ENCODE results near the gene FAT4.

GRCh38 chr4:125306112-125306511 lies 8.6 kb upstream of the FAT4 start:
- TF ChIP-seq PBX3 (IDR thresholded peaks at IDR 0.05) (no peak), RCOR1 (IDR thresholded peaks at IDR 0.05; ENCODE audit: low read length) (no peak), CTCF (IDR thresholded peaks at IDR 0.05) (no peak), SMC3 (IDR thresholded peaks at IDR 0.05; ENCODE audit: low read depth, low read length) (no peak), NRF1 (IDR thresholded peaks at IDR 0.05; ENCODE audit: low read depth, low read length) (no peak), EZH2phosphoT487 (IDR thresholded peaks at IDR 0.05; ENCODE audit: borderline replicate concordance, low read depth) (no peak), POLR2AphosphoS5 (IDR thresholded peaks at IDR 0.05; ENCODE audit: low read depth, low read length) (no peak), EP300 (IDR thresholded peaks at IDR 0.05; ENCODE audit: borderline replicate concordance in 1 of 2, low read depth in 1 of 2, low read length in 1 of 2) (no peak), ZBTB33 (IDR thresholded peaks at IDR 0.05; ENCODE audit: borderline replicate concordance, low read depth) (no peak), RAD21 (IDR thresholded peaks at IDR 0.05; ENCODE audit: low read length) (no peak), RFX5 (IDR thresholded peaks at IDR 0.05; ENCODE audit: low read length) (no peak), MAX (IDR thresholded peaks at IDR 0.05; ENCODE audit: low read depth) (no peak), TAF1 (IDR thresholded peaks at IDR 0.05; ENCODE audit: borderline replicate concordance, low read depth, low read length) (no peak)

Data from SK-N-SH (cell line).